Daoy (cell line): ENCODE measurements around the gene DDRGK1. TPM values are rescaled to one million over a fixed set of nuclear protein-coding genes. Genes with fewer than 3 reads are reported as not detected.
"Not testable (repeated sequence)": the region's sequence is repeated elsewhere in the genome, so short reads cannot be mapped to it uniquely, and the experiment has no call there.

Experiments used
- DNase-seq: peaks from one replicate; pipeline ENCODE4 v3.0.0-alpha.2; 2015; ENCODE audit warnings: low read depth
- total RNA-seq: library from RNA; depleted of rRNA; stranded (reverse); fragments of >200 nt; shearing (Covaris generic); gene quantifications from 2 replicates; pipeline ENCODE4 v1.2.3, GENCODE V29; 2014

The DDRGK1 gene
- total RNA-seq, 1 experiment from 2014 or later: 57.9 TPM

DNA sequence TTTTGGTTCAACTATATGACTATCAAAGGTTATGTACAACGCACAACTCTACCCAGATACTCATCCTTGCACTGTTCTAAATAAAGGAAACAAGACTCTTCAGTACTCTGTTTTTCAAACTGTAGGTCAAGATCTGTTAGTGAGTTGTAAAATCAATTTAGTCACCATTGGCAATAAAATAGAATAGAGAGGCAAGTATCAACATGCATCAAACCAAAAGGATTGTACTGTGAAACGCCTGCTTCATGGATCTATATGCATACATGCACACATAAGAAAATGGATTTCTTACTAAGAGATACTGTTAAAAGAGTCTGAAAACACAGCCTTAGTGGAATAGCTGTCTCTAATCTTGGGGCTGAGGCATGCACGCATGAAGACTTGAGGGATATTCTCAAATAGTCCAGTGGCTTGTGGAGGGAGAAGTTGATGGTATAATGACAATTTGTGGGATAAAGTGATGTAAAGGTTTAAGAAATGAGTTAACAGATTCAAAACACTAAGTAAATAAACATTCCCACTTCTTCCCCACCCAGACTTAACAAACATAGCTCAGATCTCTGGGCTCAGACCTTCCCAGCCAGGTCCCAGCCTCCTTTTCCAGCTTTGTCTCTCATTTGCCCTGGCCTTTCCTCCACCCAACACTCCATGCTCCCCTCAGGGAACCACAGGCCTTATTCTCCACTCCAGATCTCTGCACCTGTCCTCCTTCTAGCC is 20.4 kb downstream of the DDRGK1 start:
- DNase-seq: no peak

DNA sequence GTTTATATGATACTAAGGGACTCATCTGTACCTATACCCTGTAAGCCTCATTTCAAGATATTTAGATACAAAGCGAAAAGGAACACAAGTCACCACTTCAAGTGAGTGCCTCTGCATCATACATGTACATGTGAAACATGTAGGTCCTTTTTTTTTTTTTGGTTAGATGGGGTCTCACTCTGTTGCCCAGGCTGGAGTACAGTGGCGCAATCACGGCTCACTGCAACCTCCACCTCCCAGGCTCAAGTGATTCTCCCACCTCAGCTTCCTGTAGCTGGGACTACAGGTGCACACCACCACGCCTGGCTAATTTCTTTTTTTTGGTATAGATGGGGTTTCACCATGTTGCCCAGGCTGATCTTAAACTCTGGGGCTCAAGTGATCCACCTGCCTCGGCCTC is 22.1 kb downstream of the DDRGK1 start:
- DNase-seq: not testable (repeated sequence)

DNA sequence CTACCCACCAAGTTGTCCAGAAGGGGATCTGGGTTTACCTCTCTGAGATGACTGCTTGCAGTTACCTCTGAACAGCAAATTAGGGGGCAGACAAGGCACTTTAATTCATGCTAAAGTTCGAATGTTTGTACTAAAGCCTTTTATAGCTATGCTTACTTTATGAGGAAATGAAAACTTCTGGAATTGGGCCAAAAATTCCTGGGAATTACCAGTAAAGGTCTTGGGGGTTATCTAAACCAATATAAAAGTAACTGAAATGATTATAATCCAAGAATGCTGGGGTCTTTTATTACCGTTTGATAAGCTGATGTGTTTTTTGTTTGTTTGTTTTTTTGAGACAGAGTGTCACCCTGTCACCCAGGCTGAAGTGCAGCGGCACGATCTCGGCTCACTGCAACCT is 23.2 kb downstream of the DDRGK1 start:
- no peak for DNase-seq

DNA sequence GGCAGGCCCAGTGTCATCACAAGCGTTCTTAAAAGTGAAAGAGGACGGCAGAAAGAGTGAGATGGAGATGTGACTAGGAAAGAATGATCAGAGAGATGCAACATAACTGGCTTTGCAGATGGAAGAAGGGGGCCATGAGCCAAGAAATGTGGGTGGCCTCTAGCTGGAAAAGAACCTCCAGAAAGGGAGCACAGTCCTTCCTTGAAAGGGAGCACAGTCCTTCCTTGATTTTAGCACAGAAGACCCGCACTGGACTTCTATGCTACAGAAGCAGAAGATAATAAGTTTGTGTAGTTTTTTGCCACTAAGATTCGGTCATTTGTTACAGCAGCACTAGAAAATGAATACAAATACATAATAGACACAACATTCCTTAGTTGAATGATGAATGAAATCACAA is 24.2 kb downstream of the DDRGK1 start:
- DNase-seq: no peak

DNA sequence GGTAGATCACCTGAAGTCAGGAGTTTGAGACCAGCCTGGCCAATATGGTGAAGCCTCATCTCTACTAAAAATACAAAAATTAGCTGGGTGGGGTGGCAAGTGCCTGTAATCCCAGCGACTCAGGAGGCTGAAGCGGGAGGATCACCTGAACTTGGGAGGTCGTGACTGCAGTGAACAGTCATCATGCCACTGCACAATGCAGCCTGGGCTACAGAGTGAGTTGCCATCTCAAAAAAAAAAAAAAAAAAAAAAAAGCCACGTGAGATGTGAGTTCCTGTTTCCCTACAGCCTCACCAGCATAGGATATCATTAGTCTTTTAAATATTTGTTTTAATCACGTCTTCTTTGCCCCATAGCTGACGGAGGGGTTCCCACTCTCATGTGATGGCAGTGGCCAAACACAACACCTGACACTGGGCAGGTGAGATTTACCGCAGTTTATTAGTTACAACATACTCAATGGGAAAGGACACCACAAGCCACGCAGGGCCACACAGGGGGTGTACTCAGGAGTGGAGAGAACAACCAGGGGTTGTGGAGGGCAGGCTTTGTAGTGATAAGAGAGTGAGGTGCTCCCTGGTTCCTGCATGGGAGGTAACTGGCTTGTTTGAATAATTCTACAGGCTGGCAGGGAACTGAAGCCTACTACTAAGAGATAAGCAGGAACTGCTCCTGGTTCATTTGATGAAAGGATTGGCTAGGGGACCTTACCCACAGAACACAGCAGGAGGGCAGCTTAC is 26.6 kb downstream of the DDRGK1 start:
- no peak for DNase-seq

DNA sequence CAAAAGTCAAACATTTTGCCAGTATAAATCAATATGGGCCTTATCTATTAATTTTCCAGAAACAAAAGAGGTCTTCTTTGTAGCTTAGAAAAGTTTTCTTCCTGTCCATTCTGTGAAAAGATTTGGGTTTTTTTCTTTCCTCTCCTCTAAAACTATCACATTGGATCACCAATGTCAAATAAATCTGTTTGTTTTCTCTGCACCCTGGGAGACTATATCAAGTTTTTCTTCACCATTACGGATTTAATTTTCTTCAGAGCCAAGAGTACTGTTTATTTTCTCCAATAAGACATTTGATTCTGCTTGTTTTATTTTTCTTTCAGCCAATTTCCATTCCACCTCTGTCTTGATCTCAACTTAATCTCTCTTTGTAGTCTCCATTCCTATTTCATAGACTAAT is 29.2 kb downstream of the DDRGK1 start:
- no peak for DNase-seq

DNA sequence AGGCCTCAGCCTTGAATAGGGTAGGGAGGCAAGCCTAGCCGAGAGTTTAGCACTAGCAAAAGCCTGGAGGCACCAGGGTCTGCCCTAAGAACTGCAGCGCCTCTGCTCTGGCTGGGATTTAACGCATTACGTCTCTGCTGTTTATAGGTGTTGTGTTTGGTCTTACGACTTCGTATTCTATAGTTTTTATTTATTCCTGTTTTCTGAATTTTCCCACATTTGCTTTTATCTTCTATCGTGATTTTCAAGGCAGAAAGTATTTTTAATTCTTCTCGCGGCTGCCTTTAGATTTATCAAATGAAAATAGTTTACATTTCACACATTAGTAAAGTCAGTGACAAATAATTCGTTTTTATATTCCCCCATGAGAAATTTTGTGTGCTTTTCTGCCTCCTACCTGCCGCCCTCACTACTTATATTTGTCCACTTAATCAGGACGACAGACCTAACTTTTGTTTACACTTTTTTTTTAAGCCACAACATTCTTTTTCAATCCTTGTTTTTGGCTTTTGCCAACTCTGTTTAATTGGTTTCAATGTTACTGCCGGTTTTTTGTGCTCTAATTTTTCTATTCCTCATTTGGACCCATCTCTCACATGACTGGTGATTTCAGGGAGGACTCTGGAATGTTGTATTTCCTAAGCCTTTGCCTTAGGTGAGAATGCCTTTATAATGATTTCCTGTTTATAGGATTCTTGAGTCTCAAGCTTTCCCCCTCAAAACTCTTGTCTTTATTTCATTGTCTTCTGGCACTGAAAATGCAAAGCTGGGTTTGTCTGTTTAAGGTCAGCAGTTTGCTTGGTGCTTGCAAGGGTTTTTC is 29.8 kb downstream of the DDRGK1 start:
- DNase-seq: no peak

DNA sequence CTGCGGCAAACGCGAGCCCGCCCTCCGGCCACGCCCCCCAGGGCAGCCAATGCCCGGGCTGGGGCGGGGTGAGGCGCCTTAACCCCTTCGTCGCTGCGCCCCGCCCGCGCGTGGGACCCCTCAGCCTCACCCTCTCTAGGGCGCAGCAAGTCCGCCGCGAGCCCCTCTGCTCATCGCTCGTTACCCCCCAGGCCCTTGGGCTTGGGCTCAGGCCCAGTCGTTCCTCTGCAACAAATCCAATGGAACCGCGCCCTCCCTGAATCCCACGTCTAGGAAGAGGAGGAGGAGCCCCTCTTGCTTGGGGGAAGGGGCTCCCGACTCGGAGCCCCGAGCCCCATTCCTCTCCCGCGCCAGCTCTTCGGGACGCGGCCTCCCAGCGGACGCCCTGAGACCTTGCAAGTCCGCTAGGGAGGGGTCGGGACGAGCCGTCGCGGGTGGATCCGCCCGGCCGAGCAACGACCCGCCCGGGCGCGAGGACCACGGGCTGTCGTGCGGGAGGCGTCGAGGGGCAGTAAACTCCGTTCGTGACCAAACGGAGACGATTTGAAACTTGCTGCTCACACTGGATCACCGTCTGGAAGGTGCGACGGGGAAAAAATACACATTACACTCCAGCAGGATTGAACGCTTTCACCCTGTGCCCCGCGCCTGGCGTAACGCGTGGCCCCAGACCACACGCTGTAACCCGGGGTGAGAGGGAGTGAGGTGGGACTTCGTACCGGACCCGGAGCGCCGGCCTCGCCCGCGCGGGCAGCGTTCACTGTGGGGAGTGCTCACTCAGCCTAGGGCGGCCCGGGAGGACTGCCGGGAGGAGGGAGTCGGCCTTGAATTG is 30.7 kb downstream of the DDRGK1 start:
- peak; percentile 89 for DNase-seq

DNA sequence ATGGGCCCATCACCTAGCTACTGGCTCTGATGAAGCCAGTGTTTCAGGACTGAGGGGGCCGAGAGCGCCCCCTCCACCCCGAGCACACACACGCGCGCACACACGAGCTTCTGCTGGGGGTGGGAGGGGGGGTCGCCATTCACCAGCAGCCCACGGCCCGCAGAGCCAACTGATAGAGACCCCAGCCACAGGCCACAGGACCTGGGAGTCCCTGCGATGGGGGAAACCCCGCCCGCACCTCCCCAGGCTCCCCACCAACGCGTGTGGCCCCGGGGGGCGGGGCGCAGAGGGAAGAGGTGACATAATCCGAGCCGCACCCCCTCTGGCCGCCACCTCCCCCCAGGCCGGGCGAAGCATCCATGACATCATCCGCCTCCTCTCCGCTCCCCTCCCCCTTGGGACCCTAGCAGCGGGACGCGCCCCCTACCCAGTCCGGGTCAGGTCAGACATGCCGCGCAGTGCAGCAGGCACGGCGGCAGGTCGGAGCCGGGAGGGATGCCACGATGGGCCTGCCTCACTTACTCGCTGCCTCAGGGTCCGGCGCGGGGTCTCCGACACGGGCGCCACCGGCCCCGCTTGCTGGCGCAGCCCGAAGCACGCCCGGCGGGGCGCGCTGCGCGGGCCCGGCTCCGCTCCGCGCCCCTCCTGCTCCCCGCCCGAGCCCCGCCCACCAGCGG is 31.4 kb downstream of the DDRGK1 start, which contains the start of gene LZTS3:
Gene LZTS3, minus strand, starts transcription at position 617 of the 677 bp plus-strand sequence. CDS start 6,386 bp downstream, outside the sequence.
- peak; percentile 80 for DNase-seq

DNA sequence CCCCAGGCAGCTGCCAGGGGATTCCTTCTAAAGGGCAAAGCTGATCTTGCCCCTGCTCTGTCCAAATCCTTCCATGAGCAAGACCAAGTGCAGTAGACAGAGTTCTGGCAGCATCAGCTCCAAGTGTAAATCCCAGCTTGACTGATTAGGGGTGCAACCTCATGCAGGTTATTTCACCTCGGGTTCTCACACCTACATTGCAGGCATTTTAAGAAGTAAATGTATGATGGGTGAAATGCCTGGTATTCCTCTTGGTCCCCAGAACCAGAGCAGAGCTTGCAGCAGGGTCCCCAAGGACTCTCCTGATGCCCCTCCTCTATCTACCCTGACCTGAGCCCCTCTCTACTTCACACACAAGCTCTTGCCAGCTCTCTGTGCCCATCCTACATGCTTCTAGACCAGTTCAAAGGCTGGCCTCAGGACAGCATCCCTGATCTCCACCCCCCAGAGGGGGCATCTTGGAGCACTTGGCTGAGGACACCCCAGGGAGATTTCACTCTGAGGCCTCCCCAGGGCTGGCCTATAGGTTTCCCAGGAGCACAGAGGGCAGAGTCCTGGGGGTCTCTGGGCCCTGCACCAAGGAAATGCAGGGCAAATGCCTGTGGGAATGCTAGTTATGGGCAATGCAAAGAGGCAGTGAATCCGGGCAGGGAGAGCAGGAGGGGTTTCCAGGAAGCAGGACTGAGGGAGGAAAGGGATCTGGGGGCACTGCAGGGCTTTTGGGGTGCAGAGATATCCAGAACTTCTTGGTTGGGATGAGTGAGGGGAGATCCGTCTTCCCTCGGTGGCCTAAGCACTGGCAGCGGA is 32.2 kb downstream of the DDRGK1 start:
- no peak for DNase-seq

DNA sequence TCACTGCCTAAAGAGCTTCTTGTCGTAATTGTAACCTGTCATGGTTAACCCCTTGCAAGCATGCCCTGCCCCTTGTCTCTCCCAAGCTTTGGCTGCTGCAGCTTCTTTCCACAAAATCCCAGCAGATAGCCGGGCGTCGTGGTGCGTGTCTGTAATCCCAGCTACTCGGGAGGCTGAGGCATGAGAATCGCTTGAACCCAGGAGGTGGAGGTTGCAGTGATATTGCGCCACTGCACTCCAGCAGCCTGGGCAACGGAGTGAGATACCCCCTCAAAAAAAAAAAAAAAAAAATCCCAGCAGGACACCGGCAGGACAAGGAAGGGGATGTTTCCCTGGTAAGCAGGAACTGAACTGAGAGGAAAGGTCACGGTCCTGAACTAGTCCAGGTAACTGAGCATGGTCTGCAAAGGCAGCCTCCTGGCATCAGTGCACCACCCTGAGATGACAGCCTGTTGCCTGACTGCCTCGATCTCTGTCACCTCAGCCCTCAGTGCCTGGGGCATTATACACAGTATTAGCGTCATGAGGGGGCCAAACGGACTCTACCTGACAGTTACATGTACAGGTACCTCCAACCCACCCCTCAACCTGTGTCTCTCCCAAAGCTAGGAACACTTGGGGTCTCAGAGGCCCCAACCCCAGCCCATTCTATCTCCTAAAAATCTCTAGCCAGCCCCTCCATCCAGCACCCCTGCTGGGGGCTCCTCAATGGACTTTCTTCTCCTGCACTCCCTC is 32.9 kb downstream of the DDRGK1 start:
- DNase-seq: no peak

DNA sequence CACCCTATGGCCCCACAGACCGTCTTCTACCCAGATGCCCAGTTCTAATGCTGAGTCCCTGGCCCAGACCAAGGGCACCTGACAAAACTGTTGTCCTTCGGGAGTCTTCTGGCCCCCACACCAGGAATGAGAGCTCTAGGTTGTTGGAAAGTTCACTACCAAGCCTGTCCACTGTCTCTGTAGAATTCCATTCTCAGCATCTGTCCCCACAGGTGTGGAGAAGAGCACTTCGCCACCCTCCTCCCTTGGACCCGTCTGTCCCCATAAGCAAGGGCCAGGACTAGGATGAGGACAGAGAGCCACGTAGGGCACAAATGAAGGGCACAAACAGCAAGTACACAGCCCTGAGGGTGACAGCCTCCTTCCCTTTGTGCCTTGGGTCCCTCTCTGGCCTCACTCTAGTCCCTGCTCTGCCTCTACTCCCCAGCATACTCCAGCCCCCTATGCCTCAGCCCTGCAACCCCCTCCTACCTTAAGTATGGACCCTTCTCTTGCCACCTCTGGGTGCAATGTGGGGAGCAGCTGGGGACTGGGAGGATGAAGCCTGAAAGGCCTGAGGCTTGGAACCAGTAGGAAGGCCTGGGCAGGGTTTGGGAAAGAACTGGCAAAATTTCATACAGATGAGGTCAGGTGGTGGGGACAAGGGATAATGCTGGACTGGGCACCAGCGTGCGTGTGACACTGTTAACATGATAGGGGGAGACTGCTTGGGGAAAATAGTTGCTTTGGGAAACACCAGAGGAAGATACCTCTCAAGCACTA is 35.5 kb downstream of the DDRGK1 start:
- DNase-seq: no peak

DNA sequence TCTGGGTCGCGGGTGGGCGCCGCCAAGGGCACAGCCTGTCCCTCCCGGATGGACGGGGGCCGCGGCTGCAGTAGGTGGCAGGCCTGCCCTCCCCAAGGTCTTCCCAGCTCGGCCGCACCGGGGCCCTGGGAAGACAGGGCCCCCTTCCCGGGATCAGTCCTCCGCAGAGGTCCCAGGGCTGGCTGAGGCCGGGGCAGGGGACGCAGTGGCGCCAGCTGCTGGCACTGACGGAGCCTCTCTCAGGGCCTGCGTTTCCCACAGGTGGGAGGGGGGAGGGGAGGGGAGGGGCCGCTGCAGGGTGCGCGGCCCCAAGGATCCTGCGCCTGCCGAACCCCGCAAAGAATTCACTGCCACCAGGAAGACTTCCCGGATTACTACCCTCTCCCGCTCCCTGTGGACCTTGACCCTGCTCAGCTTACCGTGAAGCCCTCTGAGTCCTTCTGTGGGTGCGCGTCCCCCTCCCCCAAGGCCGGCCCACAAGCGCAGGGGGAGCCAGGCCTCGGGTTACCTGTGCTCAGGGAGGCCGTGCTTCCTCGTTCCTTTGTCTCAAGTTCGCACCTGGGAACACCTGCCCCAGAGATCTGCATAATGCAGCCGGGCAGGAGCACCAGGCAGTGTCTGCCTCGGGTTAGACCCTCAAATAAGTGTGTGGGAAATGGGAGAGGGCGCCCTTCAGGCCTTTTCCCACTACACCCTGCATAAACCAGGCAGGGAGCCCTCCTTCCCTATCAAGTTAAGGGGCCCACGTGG is 36.2 kb downstream of the DDRGK1 start:
- no peak for DNase-seq

DNA sequence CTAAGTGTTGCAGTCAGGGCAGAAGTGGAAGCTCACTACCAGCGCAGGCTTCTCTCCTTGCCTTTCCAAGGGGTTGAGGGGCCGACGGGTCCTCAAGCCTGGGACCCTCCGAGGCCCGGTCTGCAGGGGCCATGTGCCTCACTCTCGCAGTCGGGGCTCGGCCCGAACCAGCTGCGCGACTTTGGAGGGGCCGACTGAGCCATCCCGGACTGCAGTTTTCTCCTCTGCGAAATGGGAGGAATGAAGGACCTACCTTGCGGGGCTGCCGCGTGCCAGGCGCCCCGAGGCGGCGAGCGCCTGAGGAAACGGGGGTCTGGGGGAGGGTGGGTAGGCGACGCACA is 36.8 kb downstream of the DDRGK1 start:
- DNase-seq: no peak

DNA sequence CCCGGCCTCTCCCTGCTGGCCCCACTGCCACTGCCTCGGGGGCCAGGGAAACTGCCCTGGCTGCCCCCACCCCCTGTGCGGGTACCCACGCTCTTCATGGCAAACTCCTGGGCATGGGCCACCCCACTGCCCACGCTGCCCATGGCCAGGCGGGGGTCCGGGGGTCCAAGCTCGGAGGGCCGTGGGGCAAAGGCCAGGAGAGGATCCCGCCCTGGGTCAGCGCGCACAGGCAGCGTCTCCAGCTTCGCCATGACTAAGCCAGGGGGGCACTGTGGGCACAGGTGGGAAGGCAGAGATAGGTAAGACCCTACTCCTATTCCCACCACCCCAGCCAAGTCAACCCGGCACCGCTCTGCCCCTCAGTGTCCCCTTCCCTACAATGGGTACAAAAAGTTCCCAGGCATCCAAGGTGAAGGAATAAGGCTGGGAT is 37.6 kb downstream of the DDRGK1 start:
- DNase-seq: no peak

DNA sequence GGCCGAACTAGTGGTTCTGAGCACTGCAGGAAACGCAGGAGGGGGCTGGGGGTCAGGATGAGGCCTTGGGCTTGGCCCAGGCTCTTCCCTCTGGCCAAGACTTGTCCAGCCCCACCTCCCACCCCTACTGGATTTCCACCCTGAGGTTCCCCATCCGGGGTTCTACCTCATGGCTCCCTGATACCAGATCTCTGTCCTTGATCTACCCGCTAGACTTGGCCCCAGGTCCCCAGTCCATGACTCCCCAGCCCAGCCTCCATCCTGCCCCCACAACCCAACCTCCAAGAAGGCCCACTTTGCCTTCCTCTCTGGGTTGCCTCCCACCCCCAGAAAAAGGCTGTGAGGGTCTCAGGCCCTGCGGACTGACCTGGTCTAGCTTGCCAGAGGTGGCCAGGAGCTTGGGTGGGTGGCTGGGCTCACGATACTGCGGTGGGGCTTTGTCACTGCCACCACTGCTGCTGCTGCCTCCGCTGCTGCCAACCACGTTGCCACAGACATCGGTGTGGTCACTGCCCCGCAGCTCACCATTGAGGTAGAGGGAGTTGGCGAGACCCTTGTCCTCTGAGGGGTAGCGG is 38.1 kb downstream of the DDRGK1 start:
- no peak for DNase-seq

DNA sequence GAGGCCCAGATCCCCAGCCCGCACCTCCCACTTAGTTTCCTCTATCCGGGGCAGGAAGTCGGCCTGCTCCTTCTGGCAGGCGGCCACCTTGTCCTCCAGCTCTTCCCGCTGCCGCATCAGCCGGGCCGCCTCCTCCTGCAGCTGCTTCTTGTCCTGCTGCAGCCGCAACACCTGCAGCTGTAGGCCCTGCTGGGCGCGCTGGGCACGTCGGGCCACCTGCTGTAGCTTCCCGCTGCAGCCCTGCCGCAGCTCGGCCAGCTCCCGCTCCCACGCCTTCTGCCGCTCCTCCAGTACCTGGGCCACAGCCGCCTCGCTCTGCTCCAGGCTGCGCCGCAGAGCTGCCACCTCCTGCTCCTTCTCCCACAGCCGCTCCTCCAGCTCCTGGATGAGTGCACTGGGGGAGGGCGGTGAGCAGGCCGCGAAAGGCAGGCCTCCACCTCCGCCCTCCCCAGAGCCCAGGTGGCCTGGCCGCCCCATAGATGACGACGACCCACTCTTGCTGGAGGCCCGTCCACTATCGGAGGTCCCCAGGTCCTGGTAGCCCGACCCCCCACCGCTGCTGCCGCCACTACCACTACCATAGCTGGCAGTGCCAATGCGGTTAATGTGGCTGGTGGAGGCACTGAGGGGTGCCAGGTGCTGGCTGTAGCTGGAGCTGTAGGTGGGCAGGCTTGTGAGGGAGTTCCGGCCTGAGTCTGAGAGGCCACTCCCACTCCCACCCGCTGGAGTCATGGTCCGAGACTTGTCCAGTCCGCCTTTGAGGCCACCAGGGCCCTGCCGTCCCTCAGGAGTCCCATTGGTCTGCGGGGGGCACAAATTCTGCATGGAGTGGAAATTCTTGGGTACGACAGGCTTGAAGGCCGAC is 38.8 kb downstream of the DDRGK1 start:
- peak; percentile 65 for DNase-seq
